IMR-90 (cell line): ENCODE data around the gene PRKN. TPM values are rescaled to one million over a fixed set of nuclear protein-coding genes. Genes with fewer than 3 reads are reported as not detected.

ENCODE experiments used
- ATAC-seq: fragments of 200-7000 bp; cut with Tn5 transposase; 2 replicates; pipeline ENCODE4 v1.9.1; 2020; ENCODE audit warnings: low read depth, mild to moderate bottlenecking, moderate library complexity
- BruUV-seq: library from RNA; stranded (reverse); fragments of 400-500 nt; replicated peaks from 2 replicates; lab custom pipeline; 2021; lab: Mats Ljungman, UMichigan
- CTCF ChIA-PET: fragments of 300-600 bp; formaldehyde crosslinking; extraction: SDS; loops from one replicate; lab custom pipeline; 2021; ENCODE audit warnings: antibody characterized with exemption; lab: Yijun Ruan, JAX
- POLR2A ChIA-PET: fragments of 300-600 bp; sonication (Branson Sonifier 250); formaldehyde crosslinking; loops from one replicate; lab custom pipeline; 2022; ENCODE audit warnings: antibody characterized with exemption; ENCODE audit not compliant: unreplicated experiment; lab: Charles Lee
- DNase-seq: peaks from one replicate; pipeline ENCODE4 v3.0.0; 2013
- H2AFZ ChIP-seq: replicated peaks from 2 replicates; pipeline ENCODE3; 2013; ENCODE audit warnings: low read length, mild to moderate bottlenecking; ENCODE audit not compliant: poor library complexity
- H2AK5ac ChIP-seq: 2 replicates; pipeline ENCODE4 v1.6.1; 2013; ENCODE audit warnings: low read depth, low read length, inconsistent platforms
- H2AK9ac ChIP-seq: replicated peaks from 2 replicates; pipeline ENCODE3; 2013; ENCODE audit warnings: mild to moderate bottlenecking, low read depth, low read length, moderate library complexity; ENCODE audit not compliant: poor library complexity
- H2BK120ac ChIP-seq: 2 replicates; pipeline ENCODE4 v1.6.1; 2013; ENCODE audit warnings: low read depth, low read length, inconsistent platforms
- H2BK15ac ChIP-seq: 3 replicates; pipeline ENCODE4 v1.6.1; 2013; ENCODE audit warnings: low read depth, low read length, inconsistent platforms
- H2BK20ac ChIP-seq: 2 replicates; pipeline ENCODE4 v1.6.1; 2013; ENCODE audit warnings: low read depth, mild to moderate bottlenecking, inconsistent platforms, low read length, moderate library complexity
- H2BK5ac ChIP-seq: 2 replicates; pipeline ENCODE4 v1.6.1; 2013; ENCODE audit warnings: mild to moderate bottlenecking, low read depth, low read length, inconsistent platforms; ENCODE audit not compliant: poor library complexity, severe bottlenecking
- H3K14ac ChIP-seq: replicated peaks from 2 replicates; pipeline ENCODE4 v1.6.1; 2013; ENCODE audit warnings: low read depth, low read length, inconsistent platforms
- H3K18ac ChIP-seq: 2 replicates; pipeline ENCODE4 v1.6.1; 2013; ENCODE audit warnings: low read depth, low read length, control low read depth
- H3K23ac ChIP-seq: 2 replicates; pipeline ENCODE4 v1.6.1; 2013; ENCODE audit warnings: low read depth, low read length, inconsistent platforms
- H3K27ac ChIP-seq: 2 replicates; pipeline ENCODE4 v1.5.1; 2013; ENCODE audit warnings: mild to moderate bottlenecking, control low read depth, low read length; ENCODE audit not compliant: insufficient read depth
- H3K27me3 ChIP-seq: 2 replicates; pipeline ENCODE4 v1.6.1; 2013; ENCODE audit warnings: low read length; ENCODE audit not compliant: control insufficient read depth, insufficient read depth
- H3K36me3 ChIP-seq: 2 replicates; pipeline ENCODE4 v1.6.1; 2013; ENCODE audit warnings: low read length, mixed read lengths; ENCODE audit not compliant: control insufficient read depth, insufficient read depth
- H3K4ac ChIP-seq: 2 replicates; pipeline ENCODE4 v1.6.1; 2013; ENCODE audit warnings: low read depth, low read length, inconsistent platforms
- H3K4me1 ChIP-seq: 2 replicates; pipeline ENCODE4 v1.6.1; 2013; ENCODE audit warnings: low read length, mixed read lengths; ENCODE audit not compliant: control insufficient read depth, insufficient read depth
- H3K4me2 ChIP-seq: 2 replicates; pipeline ENCODE4 v1.6.1; 2013; ENCODE audit warnings: low read depth, mild to moderate bottlenecking, control low read depth, low read length, moderate library complexity
- H3K4me3 ChIP-seq: 2 replicates; pipeline ENCODE4 v1.5.1; 2013; ENCODE audit warnings: low read depth, mild to moderate bottlenecking, control low read depth, low read length, moderate library complexity; ENCODE audit not compliant: insufficient read depth
- H3K56ac ChIP-seq: 2 replicates; pipeline ENCODE4 v1.6.1; 2013; ENCODE audit warnings: low read length, inconsistent platforms; ENCODE audit not compliant: insufficient read depth; ENCODE audit errors: extremely low read depth
- H3K79me1 ChIP-seq, 2 experiments: 2 replicates each; pipeline ENCODE4 v1.6.1; 2013; ENCODE audit warnings: low read length in 2 of 2, inconsistent platforms in 1 of 2, low read depth in 1 of 2
- H3K9ac ChIP-seq: 2 replicates; pipeline ENCODE4 v1.6.1; 2013; ENCODE audit warnings: low read depth, low read length, control low read depth
- H3K9me1 ChIP-seq: 2 replicates; pipeline ENCODE4 v1.6.1; 2013; ENCODE audit warnings: low read length, inconsistent platforms; ENCODE audit not compliant: insufficient read depth
- H3K9me3 ChIP-seq: 2 replicates; pipeline ENCODE4 v1.6.1; 2013; ENCODE audit warnings: low read length; ENCODE audit not compliant: control insufficient read depth, insufficient read depth
- H4K20me1 ChIP-seq: 2 replicates; pipeline ENCODE4 v1.6.1; 2013; ENCODE audit warnings: low read length, inconsistent platforms; ENCODE audit not compliant: insufficient read depth
- H4K5ac ChIP-seq: 2 replicates; pipeline ENCODE4 v1.6.1; 2013; ENCODE audit warnings: mild to moderate bottlenecking, low read depth, low read length, control low read depth
- H4K8ac ChIP-seq, 2 experiments: 2 replicates each; pipeline ENCODE4 v1.6.1; 2013; ENCODE audit warnings: low read depth in 2 of 2, low read length in 2 of 2, control low read depth in 1 of 2, inconsistent platforms in 1 of 2
- H4K91ac ChIP-seq: 2 replicates; pipeline ENCODE4 v1.6.1; 2013; ENCODE audit warnings: low read depth, low read length, inconsistent platforms; ENCODE audit not compliant: insufficient read depth
- BHLHE40 ChIP-seq: fragments of 150-350 bp; IDR thresholded peaks from 2 replicates; pipeline ENCODE4 v1.6.1; 2016; ENCODE audit warnings: mild to moderate bottlenecking, low read depth, low read length
- CEBPB ChIP-seq: IDR thresholded peaks from 2 replicates; pipeline ENCODE4 v1.6.1; 2012; ENCODE audit warnings: low read depth, low read length, improper control_type of control experiment
- CHD1 ChIP-seq: IDR thresholded peaks from 2 replicates; pipeline ENCODE4 v1.6.1; 2012; ENCODE audit warnings: low read depth, low read length, improper control_type of control experiment
- CTCF ChIP-seq: conservative IDR thresholded peaks from 2 replicates; pipeline ENCODE4 v1.5.1; 2012; ENCODE audit warnings: mild to moderate bottlenecking, low read depth, low read length, improper control_type of control experiment
- ELK1 ChIP-seq: fragments of 150-350 bp; IDR thresholded peaks from 2 replicates; pipeline ENCODE4 v1.6.1; 2016; ENCODE audit warnings: low read depth, mild to moderate bottlenecking, low read length, moderate library complexity, borderline replicate concordance
- FOS ChIP-seq: fragments of 150-350 bp; IDR thresholded peaks from 2 replicates; pipeline ENCODE4 v1.6.1; 2016; ENCODE audit warnings: low read depth, low read length
- MAFK ChIP-seq: IDR thresholded peaks from 2 replicates; pipeline ENCODE4 v1.6.1; 2012; ENCODE audit warnings: low read depth, low read length, improper control_type of control experiment
- MAZ ChIP-seq: IDR thresholded peaks from 2 replicates; pipeline ENCODE4 v1.6.1; 2012; ENCODE audit warnings: low read depth, mild to moderate bottlenecking, low read length, improper control_type of control experiment, moderate library complexity, borderline replicate concordance
- MXI1 ChIP-seq: IDR thresholded peaks from 2 replicates; pipeline ENCODE4 v1.6.1; 2012; ENCODE audit warnings: low read depth, mild to moderate bottlenecking, low read length, moderate library complexity, borderline replicate concordance
- NFE2L2 ChIP-seq: fragments of 150-350 bp; IDR thresholded peaks from 2 replicates; pipeline ENCODE4 v1.6.1; 2016; ENCODE audit warnings: low read depth, mild to moderate bottlenecking, low read length
- POLR2A ChIP-seq: IDR thresholded peaks from 2 replicates; pipeline ENCODE4 v1.6.1; 2012; ENCODE audit warnings: mild to moderate bottlenecking, low read depth, low read length
- RAD21 ChIP-seq: IDR thresholded peaks from 2 replicates; pipeline ENCODE4 v1.6.1; 2012; ENCODE audit warnings: low read length, improper control_type of control experiment
- RCOR1 ChIP-seq: IDR thresholded peaks from 2 replicates; pipeline ENCODE4 v1.6.1; 2012; ENCODE audit warnings: mild to moderate bottlenecking, low read length, improper control_type of control experiment; ENCODE audit not compliant: insufficient replicate concordance
- RFX5 ChIP-seq: IDR thresholded peaks from 2 replicates; pipeline ENCODE4 v1.8.0; 2012; ENCODE audit warnings: low read depth, mild to moderate bottlenecking, low read length, moderate library complexity
- SMC3 ChIP-seq: fragments of 150-350 bp; IDR thresholded peaks from 2 replicates; pipeline ENCODE4 v1.6.1; 2016; ENCODE audit warnings: low read depth, mild to moderate bottlenecking, antibody characterized with exemption, low read length, moderate library complexity
- USF2 ChIP-seq: fragments of 150-350 bp; IDR thresholded peaks from 2 replicates; pipeline ENCODE4 v1.6.1; 2017; ENCODE audit warnings: mild to moderate bottlenecking, antibody characterized with exemption, low read length, low read depth
- WGBS, 2 experiments: methylation state at CpG; one replicate each; pipeline versions ENCODE4 v1.1.5 to v1.1.7; 2013; ENCODE audit warnings: missing lambda C conversion rate in 2 of 2; ENCODE audit not compliant: insufficient read length in 1 of 2; ENCODE audit errors: extremely low coverage in 2 of 2; 5-methylcytosine and 5-hydroxymethylcytosine counted together
- dilution Hi-C: fragments of 300-500 bp; cut with HindIII; formaldehyde crosslinking; loops from one replicate; pipeline ENCODE4 v1.14.3; 2018; ENCODE audit warnings: low sequenced_read_pairs; ENCODE audit not compliant: unreplicated experiment
- in situ Hi-C: fragments of 300-500 bp; cut with MboI; formaldehyde crosslinking; loops from 3 replicates; pipeline ENCODE4 v1.14.3; 2019; ENCODE audit warnings: low sequenced_read_pairs, inconsistent platforms, mixed read lengths
- intact Hi-C: fragments of 100-400 bp; cut with micrococcal nuclease; formaldehyde crosslinking; loops from 2 replicates; pipeline ENCODE4 v1.10.0; 2022
- polyA plus RNA-seq, 3 experiments: library from polyadenylated mRNA; depleted of rRNA; stranded (reverse); fragments of >200 nt; gene quantifications; 2 replicates each; pipeline ENCODE4 v1.2.3, GENCODE V29; 2012; ENCODE audit warnings: low replicate concordance in 1 of 3
- total RNA-seq: library from RNA; depleted of rRNA; stranded (reverse); fragments of >200 nt; gene quantifications from 2 replicates; pipeline ENCODE4 v1.2.3, GENCODE V29; 2012

PRKN gene
- total and polyA plus RNA-seq, 2 of the 4 experiments (the other 2 are of a cell fraction): 0.15 to 0.18 TPM

- TF ChIP-seq CTCF (no peak), MXI1 (no peak), RAD21 (no peak), POLR2A (no peak), BHLHE40 (no peak), RCOR1 (no peak), CEBPB (no peak), RFX5 (no peak), USF2 (no peak), ELK1 (no peak), CHD1 (no peak), MAFK (no peak), MAZ (no peak), FOS (no peak), NFE2L2 (no peak), SMC3 (no peak)
- Histone ChIP-seq H3K56ac (no peak overlapping the region), H3K9ac (no peak overlapping the region), H3K14ac (no peak overlapping the region), H3K4me1 (no peaks in the 10 kb centered on the region), H3K4ac (no peak overlapping the region), H2BK20ac (no peak overlapping the region), H4K8ac (no peak overlapping the region), H3K4me2 (no peak overlapping the region), H3K23ac (no peak overlapping the region), H2BK15ac (no peak overlapping the region), H2AK5ac (no peak overlapping the region), H3K4me3 (no peak overlapping the region), H2AFZ (no peak overlapping the region), H4K20me1 (no peaks in the 10 kb centered on the region), H4K5ac (no peak overlapping the region), H3K9me1 (no peaks in the 10 kb centered on the region), H4K91ac (no peak overlapping the region), H3K79me1 (no peaks in the 10 kb centered on the region), H2BK5ac (no peak overlapping the region), H3K27me3 (no peaks in the 10 kb centered on the region), H3K36me3 (no peaks in the 10 kb centered on the region), H3K18ac (no peak overlapping the region), H2BK120ac (no peak overlapping the region), H3K27ac (no peak overlapping the region), H2AK9ac (no peak overlapping the region), H3K9me3 (peaks cover 9% of the 10 kb centered on the region; the same call in 1 of the 2 replicates)
- no TSS peak for BruUV-seq
- dilution Hi-C loops (no loop called here), intact Hi-C loops (no loop called here), in situ Hi-C loops (no loop called here)
- ChIA-PET POLR2A (no interaction called here), CTCF (no interaction called here)
- no peak for ATAC-seq
- no CpG with 5 or more reads among the region's 3 CpGs for WGBS, 2 experiments
- DNase-seq: no peak
Observed at GRCh38 chr6:162670345-162670744, 57.2 kb downstream of the PRKN start.
